Suppressor macrophage treated with lipopolysaccharide for 4 hours (primary cell): ENCODE data around the gene HID1.
"Not testable (repeated sequence)": the region's sequence is repeated elsewhere in the genome, so short reads cannot be mapped to it uniquely, and the experiment has no call there.

Experiments used
- DNase-seq: peaks from one replicate; pipeline ENCODE4 v3.0.0-alpha.2; 2020

HID1 gene

GRCh38 chr17:74998783-74999182, 26.2 kb upstream of the HID1 start:
- DNase-seq = no peak

GRCh38 chr17:74995847-74996246, 23.3 kb upstream of the HID1 start:
- no peak for DNase-seq

- no peak for DNase-seq
These were observed 21.9 kb upstream of the HID1 start for GRCh38 chr17:74994440-74994839.

GRCh38 chr17:74992223-74992622, 19.7 kb upstream of the HID1 start:
- no peak for DNase-seq

GRCh38 chr17:74990581-74991105, 18.1 kb upstream of the HID1 start:
- no peak for DNase-seq

- DNase-seq = peak; percentile 59
These were observed 15.6 kb upstream of the HID1 start for GRCh38 chr17:74987909-74988711.

GRCh38 chr17:74987418-74987908, 14.9 kb upstream of the HID1 start, which contains the start of gene CDR2L:
Gene CDR2L (plus strand): TSS chr17:74987632. CDS start chr17:74988044, 412 bp downstream.
- DNase-seq = peak; percentile 97

GRCh38 chr17:74986206-74986576, 13.6 kb upstream of the HID1 start:
- DNase-seq = no peak

GRCh38 chr17:74982663-74983313, 10.2 kb upstream of the HID1 start:
- not testable (repeated sequence) for DNase-seq

- DNase-seq = peak; percentile 43
These were observed 9.6 kb upstream of the HID1 start for GRCh38 chr17:74981979-74982662.

GRCh38 chr17:74981318-74981978, 8.9 kb upstream of the HID1 start:
- no peak for DNase-seq

- no peak for DNase-seq
These were observed 7.0 kb upstream of the HID1 start for GRCh38 chr17:74979408-74980146.

- DNase-seq = no peak
These were observed 5.7 kb upstream of the HID1 start for GRCh38 chr17:74978240-74978639.

- no peak for DNase-seq
These were observed 5.2 kb upstream of the HID1 start for GRCh38 chr17:74977802-74978201.

GRCh38 chr17:74975943-74976342, 3.4 kb upstream of the HID1 start:
- no peak for DNase-seq

- DNase-seq = no peak
These were observed 392 bp upstream of the HID1 start for GRCh38 chr17:74972973-74973328.

- no peak for DNase-seq
These were observed 785 bp downstream of the HID1 start for GRCh38 chr17:74971842-74972106.

GRCh38 chr17:74971069-74971841, 1.3 kb downstream of the HID1 start:
- DNase-seq = no peak

GRCh38 chr17:74970395-74970794, 2.2 kb downstream of the HID1 start:
- DNase-seq = no peak

- not testable (repeated sequence) for DNase-seq
These were observed 3.1 kb downstream of the HID1 start for GRCh38 chr17:74969501-74969900.

- no peak for DNase-seq
These were observed 4.2 kb downstream of the HID1 start for GRCh38 chr17:74968361-74968780.
